HG02678 (cell line): Measurements from ENCODE around the gene PNPLA7.
"Not testable (repeated sequence)": the region's sequence is repeated elsewhere in the genome, so short reads cannot be mapped to it uniquely, and the experiment has no call there.

Source experiments
- ATAC-seq: cut with Tn5 transposase; IDR thresholded peaks from one replicate; pipeline ENCODE4 v1.9.1; 2021; ENCODE audit warnings: mild to moderate bottlenecking, moderate library complexity; ENCODE audit not compliant: unreplicated experiment

The PNPLA7 gene

GRCh38 chr9:137482094-137482781 is 68.0 kb downstream of the PNPLA7 start:
- no peak for ATAC-seq

DNA sequence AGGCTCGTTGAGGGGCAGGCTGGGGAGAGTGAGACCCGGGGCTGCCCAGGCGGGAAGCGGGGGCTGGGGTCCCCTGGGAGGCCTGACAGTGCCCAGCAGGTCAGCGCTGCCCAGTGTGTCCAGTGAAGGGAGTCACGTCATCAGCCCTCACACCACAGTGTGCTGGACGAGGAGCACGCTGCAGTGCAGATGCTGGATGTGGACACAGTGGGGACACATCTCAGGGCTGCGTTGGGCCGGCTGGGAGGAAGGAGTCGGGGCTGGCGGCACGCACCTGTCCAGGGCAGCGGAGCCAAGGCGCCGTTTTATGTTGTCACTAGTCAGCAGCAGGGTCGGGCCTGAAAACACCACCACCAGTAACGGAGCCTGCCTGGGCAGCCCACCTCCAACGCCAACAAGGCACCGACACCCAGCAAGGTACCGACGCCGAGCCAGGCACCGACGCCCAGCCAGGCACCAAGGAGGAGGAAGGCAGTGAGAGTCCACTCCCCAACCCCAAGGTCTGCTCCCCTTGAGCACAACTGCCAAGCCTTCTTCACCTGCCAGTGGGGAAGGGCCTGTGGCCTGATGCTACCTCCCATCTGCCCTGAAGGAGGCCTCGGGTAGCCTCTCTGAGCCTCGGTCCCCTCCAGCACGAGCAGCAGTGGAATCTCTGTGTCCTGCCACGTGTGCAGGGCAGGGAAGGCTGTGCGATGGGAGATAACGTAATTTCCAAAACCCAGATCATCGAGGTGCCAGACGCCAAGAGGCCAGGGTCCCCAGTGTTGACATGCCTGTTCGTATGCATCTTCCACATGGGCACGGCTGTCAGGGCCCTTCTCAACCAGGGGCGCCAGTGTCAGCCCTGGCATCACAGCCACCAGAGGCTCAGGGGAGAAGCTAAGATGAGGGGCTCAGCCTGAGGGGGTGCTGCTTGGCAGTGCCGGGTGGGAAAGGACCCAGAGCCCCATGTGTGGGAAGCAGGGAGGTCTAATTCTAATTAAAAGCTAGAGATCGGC is 69.2 kb downstream of the PNPLA7 start:
- no peak for ATAC-seq

DNA sequence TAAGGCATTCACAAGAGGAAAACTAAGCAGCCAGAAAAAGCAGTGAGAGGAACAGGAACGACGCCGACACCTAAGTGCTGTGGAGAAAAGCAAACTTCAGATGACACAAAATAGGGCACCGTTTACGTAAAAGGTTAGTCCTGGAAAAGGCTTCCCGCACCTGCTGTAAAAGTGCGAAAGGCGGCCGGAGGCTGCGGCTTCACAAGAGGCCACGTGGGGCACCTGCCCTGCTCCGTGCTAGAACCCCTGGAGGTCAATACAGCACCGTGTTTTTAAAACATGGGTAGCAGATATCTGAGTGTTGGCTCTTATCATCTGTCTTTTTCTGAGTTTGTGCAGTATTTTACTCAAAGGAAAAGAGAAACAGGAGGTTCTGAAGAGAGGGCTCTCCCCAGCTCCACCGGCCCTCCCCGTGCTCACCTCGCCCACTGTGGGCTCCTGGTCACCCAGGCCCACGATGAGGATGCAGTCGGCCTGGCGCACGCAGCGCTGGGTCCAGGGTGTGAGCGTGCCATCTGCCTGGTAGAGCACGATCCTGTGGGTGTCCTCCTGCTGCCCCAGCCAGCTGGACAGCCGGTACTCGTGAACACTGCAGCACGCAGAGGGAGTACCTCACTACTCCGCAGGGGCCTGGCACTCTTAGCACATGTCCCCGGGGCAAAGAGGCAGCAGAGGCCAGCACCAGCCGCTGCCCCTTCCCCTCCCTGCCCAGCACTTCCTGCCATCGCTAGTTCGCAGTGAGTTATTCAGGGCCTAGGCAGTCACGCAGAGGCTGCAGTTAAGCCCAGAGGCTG is 70.1 kb downstream of the PNPLA7 start:
- ATAC-seq, result no peak

- no peak for ATAC-seq
Measured at GRCh38 chr9:137478962-137479861, 71.0 kb downstream of the PNPLA7 start.

DNA sequence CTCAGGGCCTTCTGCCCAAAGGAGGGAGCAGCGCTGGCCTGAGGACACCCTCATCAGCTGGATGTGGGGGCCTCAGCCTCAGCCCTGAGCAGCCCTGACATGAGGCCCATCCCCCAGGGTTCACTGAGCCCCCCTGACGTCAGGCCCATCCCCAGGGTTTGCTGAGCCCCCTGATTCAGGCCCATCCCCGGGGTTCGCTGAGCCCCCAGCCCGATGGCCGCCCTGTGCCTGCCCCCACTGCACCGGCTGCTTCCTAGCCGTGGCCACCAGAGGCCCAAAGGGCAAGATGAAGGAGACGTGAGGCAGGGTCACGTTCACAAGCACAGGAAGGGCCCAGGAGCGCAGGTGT is 71.6 kb downstream of the PNPLA7 start:
- ATAC-seq, result no peak

DNA sequence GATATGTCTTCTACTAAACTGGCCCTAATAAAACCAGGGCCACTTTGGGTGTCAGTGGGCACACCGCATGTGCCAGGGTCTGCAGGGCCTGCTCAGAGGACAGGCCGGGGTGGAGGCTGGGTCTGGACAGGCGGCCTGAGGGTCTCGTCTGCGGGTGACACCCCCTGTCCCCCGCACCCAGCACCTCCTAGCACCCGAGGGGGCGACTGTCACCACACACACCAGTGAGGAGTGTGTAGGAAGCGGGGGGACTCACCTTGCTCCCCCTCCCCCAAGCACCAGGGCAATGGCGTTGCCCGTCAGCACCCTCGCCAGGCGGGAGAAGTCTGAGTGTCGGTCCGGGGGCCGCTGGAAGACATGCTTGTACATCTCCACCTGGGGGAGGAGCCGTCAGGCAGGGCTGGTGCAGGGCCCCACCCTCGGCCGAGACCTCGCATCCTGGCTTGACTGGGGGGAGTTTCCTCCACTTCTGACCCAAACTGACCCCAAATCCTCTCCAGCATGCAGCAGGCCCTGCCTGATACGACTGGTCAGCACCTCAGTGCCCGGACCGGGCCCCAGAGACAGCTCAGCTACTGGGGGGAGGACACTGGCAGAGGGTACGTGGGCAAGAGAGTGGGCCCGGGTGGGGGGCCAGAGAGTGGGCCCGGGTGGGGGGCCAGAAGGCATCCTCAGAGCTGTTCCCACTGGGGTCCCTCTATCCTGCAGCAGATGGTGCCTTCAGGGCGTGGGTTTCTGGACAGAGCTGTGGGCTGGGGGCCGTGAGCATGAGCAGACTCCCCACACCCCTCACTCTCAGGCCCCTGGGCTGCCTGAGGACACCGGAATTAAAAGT is 72.2 kb downstream of the PNPLA7 start:
- ATAC-seq, result no peak

DNA sequence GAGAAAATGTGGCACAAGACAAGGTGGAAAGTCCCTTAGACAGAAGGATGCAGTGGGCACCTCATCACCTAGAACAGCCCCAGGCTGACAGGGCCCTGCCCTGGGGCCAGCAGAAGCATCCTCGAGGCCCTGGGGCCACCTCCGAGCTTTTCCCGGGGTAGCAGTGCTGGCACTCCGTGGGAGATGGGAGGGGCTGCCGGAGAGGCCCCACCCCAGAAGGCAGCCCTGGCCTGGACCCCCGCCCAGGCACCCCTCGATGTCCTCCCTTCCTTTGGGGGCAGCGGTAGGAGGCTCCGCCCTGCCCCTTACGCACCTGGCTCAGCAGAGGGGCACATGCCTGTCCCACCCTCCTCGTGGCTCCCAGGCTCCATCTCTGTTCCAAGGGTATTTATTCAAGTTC is 73.3 kb downstream of the PNPLA7 start:
- no peak for ATAC-seq

DNA sequence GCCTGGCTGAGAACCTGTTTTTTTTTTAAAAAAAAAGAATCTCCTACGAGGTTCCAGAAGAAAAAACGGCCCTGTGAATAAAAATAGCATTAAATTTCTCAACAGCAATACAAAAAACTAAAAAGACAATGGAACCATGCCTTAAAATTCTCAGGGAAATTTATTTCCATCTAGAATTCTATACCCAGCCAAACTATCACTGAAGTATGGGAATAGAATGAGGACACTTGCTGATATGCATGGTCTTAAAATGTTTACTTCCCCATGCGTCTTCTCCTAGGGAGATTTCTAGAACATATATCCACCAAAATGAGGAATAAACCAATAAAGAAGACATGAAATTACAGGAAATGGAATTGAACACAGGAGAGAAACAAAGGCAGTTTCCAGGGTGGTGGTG is 74.5 kb downstream of the PNPLA7 start:
- no peak for ATAC-seq

DNA sequence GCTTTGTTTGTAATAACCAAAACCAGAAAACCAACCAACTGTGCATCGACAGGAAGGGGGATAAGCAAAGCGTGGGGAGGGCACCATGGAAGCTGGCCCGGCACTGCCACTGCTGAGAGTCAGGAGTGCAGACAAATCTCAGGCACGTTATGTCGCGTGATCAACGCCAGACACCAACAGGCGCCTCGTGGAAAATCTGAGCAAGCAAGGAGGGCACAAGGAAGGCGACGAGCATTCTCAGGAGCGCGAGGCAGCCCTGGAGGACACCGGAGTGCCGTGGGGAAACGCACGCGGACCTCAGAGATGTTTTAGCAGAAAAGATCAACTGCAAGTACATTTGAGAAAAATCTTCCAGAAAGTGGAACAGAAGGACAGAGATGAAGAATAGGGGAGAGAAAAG is 75.9 kb downstream of the PNPLA7 start:
- ATAC-seq, result no peak

DNA sequence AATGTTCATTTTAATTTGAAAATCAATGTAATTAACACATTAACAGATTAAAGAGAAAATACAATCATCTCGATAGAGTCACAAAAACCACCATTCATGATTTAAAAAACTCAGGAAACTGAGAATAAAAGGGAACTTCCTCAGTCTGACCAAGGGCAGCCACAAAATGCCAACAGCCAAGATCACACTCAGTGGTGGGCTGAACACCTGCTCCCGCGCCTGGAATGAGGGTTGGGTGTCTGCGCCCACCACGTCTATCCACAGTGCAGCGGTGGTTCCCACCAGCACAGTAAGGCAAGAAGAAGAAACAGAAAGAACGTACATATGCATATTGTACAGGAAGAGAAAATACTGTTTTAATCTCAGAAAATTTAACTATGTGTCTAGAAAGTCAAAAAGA is 79.4 kb downstream of the PNPLA7 start:
- no peak for ATAC-seq

DNA sequence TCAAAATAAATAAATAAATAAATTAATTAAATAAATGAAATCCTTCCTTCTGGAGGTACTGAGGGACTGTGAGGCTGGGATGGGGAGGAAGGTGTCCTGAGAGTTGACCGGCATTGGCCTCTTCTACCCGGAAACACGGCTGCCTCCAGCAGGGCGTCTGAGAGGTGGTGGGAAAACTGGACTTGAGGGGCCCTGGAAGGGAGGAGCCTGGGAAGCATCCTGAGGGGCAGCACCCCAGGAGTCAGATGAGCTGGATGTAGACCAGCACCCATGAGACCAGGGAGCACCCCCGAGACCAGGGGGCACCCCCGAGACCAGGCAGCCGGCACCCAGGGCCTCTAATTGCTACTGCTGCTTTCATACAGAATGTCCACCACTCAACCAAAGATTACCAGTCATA is 82.3 kb downstream of the PNPLA7 start:
- no peak for ATAC-seq

DNA sequence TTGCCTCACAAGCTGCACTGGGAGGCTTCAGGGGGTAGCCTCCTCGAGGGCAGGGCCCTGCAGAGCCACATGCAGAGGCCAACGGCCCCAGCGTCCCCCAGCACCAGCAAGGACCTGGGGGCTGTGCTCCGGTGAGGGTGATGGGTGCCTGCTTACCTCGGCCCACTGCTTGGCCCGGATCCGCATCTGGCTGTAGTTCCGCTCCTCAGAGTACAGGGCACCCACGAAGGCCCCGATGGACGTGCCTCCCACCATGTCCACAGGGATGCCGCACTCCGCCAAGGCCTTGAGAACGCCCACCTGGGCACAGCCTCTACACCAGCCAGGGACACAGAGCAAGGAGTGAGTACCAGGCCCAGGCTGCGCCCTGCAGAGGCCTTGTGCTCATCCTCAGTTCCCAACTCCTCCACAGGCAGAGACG is 83.0 kb downstream of the PNPLA7 start:
- ATAC-seq, result no peak

GRCh38 chr9:137466389-137467085 is 83.7 kb downstream of the PNPLA7 start:
- ATAC-seq, result not testable (repeated sequence)

- ATAC-seq, result no peak
Measured at GRCh38 chr9:137465720-137466388, 84.3 kb downstream of the PNPLA7 start.

- no peak for ATAC-seq
Measured at GRCh38 chr9:137465000-137465719, 85.0 kb downstream of the PNPLA7 start.

DNA sequence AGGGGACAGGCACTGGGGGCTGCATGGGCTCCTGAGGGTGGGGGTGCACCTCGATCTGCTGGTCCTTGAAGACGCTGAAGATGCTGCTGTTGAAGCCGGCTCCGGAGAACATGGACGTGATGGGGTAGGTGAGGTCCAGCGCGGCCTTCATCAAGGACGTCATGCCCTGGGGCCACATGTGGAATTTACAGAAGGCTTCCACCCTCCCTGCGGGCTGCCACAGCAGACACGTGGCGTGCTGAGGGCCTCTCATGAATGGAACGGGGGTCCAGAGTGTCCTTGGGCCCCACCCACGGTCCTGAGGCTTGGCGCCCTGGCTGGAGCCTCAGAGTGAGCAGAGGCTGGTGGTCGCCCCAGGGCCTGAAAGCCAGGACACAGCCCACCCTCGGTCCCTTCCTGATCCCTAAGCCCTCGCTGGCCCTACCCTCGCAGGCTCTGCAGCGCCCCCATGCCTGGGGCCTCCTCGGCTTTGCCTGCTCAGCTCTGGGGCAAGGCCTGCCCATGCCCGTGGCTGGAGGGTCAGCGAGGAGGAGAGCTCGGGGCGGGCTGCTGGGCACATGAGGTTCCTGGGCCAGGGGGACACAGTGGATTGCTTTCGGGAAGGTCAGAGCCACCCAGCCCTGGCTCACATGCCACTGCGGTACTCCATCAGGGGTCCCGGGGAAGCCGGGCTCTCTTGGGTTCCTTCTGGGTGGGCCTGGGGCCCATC is 85.8 kb downstream of the PNPLA7 start:
- no peak for ATAC-seq

GRCh38 chr9:137463931-137464290 is 86.3 kb downstream of the PNPLA7 start:
- ATAC-seq, result no peak
